GM12878 (cell line): ENCODE measurements around the gene TAGLN. TPM values are rescaled to one million over a fixed set of nuclear protein-coding genes. Genes with fewer than 3 reads are reported as not detected.

Experiments used
- ASH2L ChIP-seq: fragments of 300-600, 200-600 bp; sonication (generic); IDR thresholded peaks from 2 replicates; pipeline ENCODE4 v1.6.1; 2017; ENCODE audit warnings: low read depth, mild to moderate bottlenecking, borderline replicate concordance
- BHLHE40 ChIP-seq, 2 experiments: fragments of 450-650 bp in 1 of 2; IDR thresholded peaks; 2 replicates each; pipeline ENCODE4 v1.6.1; 2011 to 2017; ENCODE audit warnings: low read depth in 2 of 2, borderline replicate concordance in 1 of 2, improper control_type of control experiment in 1 of 2, low read length in 1 of 2, mild to moderate bottlenecking in 1 of 2
- BRCA1 ChIP-seq: IDR thresholded peaks from 2 replicates; pipeline ENCODE4 v1.6.1; 2011; ENCODE audit warnings: low read depth, low read length, improper control_type of control experiment
- CEBPB ChIP-seq, 2 experiments: fragments of 150-350 bp in 1 of 2; IDR thresholded peaks; 2 replicates each; pipeline ENCODE4 v1.6.1; 2012 to 2014; ENCODE audit warnings: low read depth in 2 of 2, low read length in 2 of 2, borderline replicate concordance in 1 of 2, inconsistent platforms in 1 of 2
- CREM ChIP-seq: IDR thresholded peaks from 2 replicates; pipeline ENCODE4 v1.6.1; 2014; ENCODE audit warnings: antibody characterized with exemption, low read depth
- EP300 ChIP-seq, 2 experiments: fragments of 150-350 bp in 1 of 2; IDR thresholded peaks; 2 replicates each; pipeline ENCODE4 v1.6.1; 2011 to 2012; ENCODE audit warnings: low read depth in 2 of 2, low read length in 2 of 2, borderline replicate concordance in 1 of 2, improper control_type of control experiment in 1 of 2, inconsistent platforms in 1 of 2; ENCODE audit not compliant: control insufficient read depth in 1 of 2
- HDGF ChIP-seq: fragments of 450-650 bp; IDR thresholded peaks from 2 replicates; pipeline ENCODE4 v1.6.1; 2016; ENCODE audit warnings: antibody characterized with exemption
- LARP7 ChIP-seq: fragments of 450-650 bp; IDR thresholded peaks from 2 replicates; pipeline ENCODE4 v1.6.1; 2017; ENCODE audit warnings: mild to moderate bottlenecking
- MXI1 ChIP-seq: fragments of 150-350 bp; IDR thresholded peaks from 2 replicates; pipeline ENCODE4 v1.6.1; 2011; ENCODE audit warnings: low read depth, mild to moderate bottlenecking, inconsistent platforms, low read length, improper control_type of control experiment
- NFIC ChIP-seq: IDR thresholded peaks from 2 replicates; pipeline ENCODE4 v1.6.1; 2012; ENCODE audit warnings: low read depth, mild to moderate bottlenecking, inconsistent platforms, low read length, moderate library complexity
- NR2F1 ChIP-seq: fragments of 450-650 bp; conservative IDR thresholded peaks from 2 replicates; pipeline ENCODE4 v1.6.1; 2017; ENCODE audit warnings: mild to moderate bottlenecking
- RCOR1 ChIP-seq: conservative IDR thresholded peaks from 2 replicates; pipeline ENCODE4 v1.6.1; 2012; ENCODE audit warnings: low read depth, low read length, improper control_type of control experiment
- RELB ChIP-seq: fragments of 450-650 bp; IDR thresholded peaks from 2 replicates; pipeline ENCODE4 v1.6.1; 2017; ENCODE audit warnings: low read depth, mild to moderate bottlenecking, moderate library complexity
- RFX5 ChIP-seq: IDR thresholded peaks from 2 replicates; pipeline ENCODE4 v1.6.1; 2011; ENCODE audit warnings: low read depth, low read length, improper control_type of control experiment
- SMAD1 ChIP-seq: fragments of 450-650 bp; IDR thresholded peaks from 2 replicates; pipeline ENCODE4 v1.6.1; 2018; ENCODE audit warnings: mild to moderate bottlenecking, low read depth; ENCODE audit not compliant: partially characterized antibody
- SMAD5 ChIP-seq: IDR thresholded peaks from 2 replicates; pipeline ENCODE4 v1.6.1; 2016; ENCODE audit warnings: antibody characterized with exemption, low read depth
- SREBF1 ChIP-seq: IDR thresholded peaks from 2 replicates; pipeline ENCODE4 v1.6.1; 2012; ENCODE audit warnings: mild to moderate bottlenecking, low read length
- SRF ChIP-seq, 2 experiments: IDR thresholded peaks; 2 replicates each; pipeline ENCODE4 v1.6.1; 2011; ENCODE audit warnings: low read depth in 2 of 2, low read length in 2 of 2, mild to moderate bottlenecking in 1 of 2, moderate library complexity in 1 of 2
- TARDBP ChIP-seq: IDR thresholded peaks from 2 replicates; pipeline ENCODE4 v1.6.1; 2016; ENCODE audit warnings: borderline replicate concordance
- TCF12 ChIP-seq: IDR thresholded peaks from 2 replicates; pipeline ENCODE4 v1.6.1; 2011; ENCODE audit warnings: low read depth, mild to moderate bottlenecking, low read length
- WRNIP1 ChIP-seq: IDR thresholded peaks from 2 replicates; pipeline ENCODE4 v1.6.1; 2011; ENCODE audit warnings: low read depth, low read length, improper control_type of control experiment, borderline replicate concordance
- ZBTB33 ChIP-seq: fragments of 450-650 bp; IDR thresholded peaks from 2 replicates; pipeline ENCODE4 v1.6.1; 2017; ENCODE audit warnings: mild to moderate bottlenecking
- ZNF217 ChIP-seq: fragments of 450-650 bp; IDR thresholded peaks from 2 replicates; pipeline ENCODE4 v1.6.1; 2017; ENCODE audit warnings: antibody characterized with exemption, mild to moderate bottlenecking
- polyA plus RNA-seq, 11 experiments: library from polyadenylated mRNA; depleted of rRNA in 4 of 11; unstranded in 6 of 11; stranded (reverse) in 5 of 11; fragments of >200 nt; fragmentation: Nextera tagmentation in 4 of 11; fragmentation: Illumina TruSeq in 1 of 11; extraction: Ambion mirVana in 4 of 11; extraction: Trizol in 1 of 11; gene quantifications; 1 replicate in 1 of 11; 2 replicates in 10 of 11; pipeline versions ENCODE4 v1.2.1 to v1.2.3, GENCODE V29; 2011 to 2016; ENCODE audit warnings: inconsistent platforms in 2 of 11, missing spikeins in 2 of 11, low read depth in 1 of 11
- total RNA-seq, 4 experiments: library from RNA; depleted of rRNA in 3 of 4; stranded (reverse); fragments of >200 nt in 3 of 4; fragmentation: Illumina TruSeq in 1 of 4; extraction: Trizol in 1 of 4; gene quantifications; 2 replicates each; pipeline versions ENCODE4 v1.2.1 to v1.2.3, GENCODE V29; 2013 to 2021
- TF ChIP-seq, protein P1 (sequence below): fragments of 150-350 bp; IDR thresholded peaks from 2 replicates; pipeline ENCODE4 v1.6.1; 2014; ENCODE audit warnings: mild to moderate bottlenecking, low read depth, low read length
- TF ChIP-seq, protein P2 (sequence below): IDR thresholded peaks from 2 replicates; pipeline ENCODE4 v1.6.1; 2012; ENCODE audit warnings: low read depth, low read length, improper control_type of control experiment

Gene TAGLN
- total and polyA plus RNA-seq, 10 of the 15 experiments (the other 5 are each of a cell fraction or from before 2014, with no cell fraction given): 0.26 to 4.6 (median 1.7) TPM

DNA sequence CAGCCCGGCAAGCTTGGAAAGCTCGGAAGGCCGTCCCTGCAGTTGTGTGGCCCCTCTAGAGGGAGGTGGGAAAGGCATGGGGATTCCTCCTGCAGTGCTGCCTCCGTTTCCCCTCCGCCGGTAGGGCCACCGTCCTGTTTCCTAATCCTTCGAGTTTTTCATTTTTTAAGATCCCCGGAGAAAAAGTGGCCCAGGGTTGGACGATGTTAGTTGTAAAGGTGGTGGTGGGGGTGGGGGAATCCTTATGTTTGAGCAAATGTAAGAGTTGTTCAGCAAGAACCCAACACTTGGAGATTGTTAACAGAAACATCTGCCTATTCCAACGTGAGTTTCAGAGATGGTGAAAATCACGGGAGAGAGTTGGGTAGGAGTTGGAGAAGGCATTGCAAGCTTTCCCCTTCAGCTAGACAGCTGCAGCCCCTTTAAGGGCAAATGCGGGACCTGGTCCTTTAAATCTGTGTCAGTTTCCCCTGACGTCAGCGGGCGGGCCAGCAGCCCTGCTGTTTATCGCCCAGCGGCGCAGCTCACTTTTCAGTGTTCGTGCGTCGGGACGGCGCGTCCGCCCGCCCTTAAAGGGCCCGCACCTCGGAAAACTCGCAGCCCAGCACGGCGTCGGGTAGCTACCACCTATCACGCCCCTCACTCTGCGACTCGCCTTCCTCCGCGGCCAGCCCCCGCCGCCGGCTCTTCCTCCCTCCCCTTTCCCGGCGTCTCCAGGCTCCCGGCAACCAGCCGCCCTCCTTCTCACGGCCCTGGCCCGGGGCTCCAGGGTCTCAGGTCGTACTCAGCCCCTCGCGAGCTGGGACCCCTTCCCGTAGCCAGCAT lies 20.7 kb upstream of the TAGLN start, which contains the start of gene SIDT2 (continued):
- TF ChIP-seq SRF (IDR thresholded peaks at IDR 0.05; ENCODE audit: low read depth in 2 of 2, low read length in 2 of 2) (no peak), CEBPB (IDR thresholded peaks at IDR 0.05; ENCODE audit: borderline replicate concordance in 1 of 2, low read depth in 2 of 2, low read length in 2 of 2) (no peak), ZBTB33 (no peak; the same call in 1 of the 2 replicates), BHLHE40 (IDR thresholded peaks at IDR 0.05; ENCODE audit: borderline replicate concordance in 1 of 2, low read depth in 2 of 2, low read length in 1 of 2) (peak in 1 of 2 experiments; percentile 82; a peak in 3 of 4 replicates), ZNF217 (no peak), BRCA1 (no peak), HDGF (peak; percentile 76; the same call in 1 of the 2 replicates), CREM (peak; percentile 88), SMAD1 (no peak), NR2F1 (0 out of 2 replicates have a peak, but pooled peaks have one; percentile 19), MXI1 (0 out of 2 replicates have a peak, but pooled peaks have one; percentile 37), TCF12 (no peak), RELB (peak; percentile 99), RCOR1 (no peak), LARP7 (0 out of 2 replicates have a peak, but pooled peaks have one; percentile 52), SREBF1 (no peak), SMAD5 (no peak), WRNIP1 (no peak; the same call in 1 of the 2 replicates), NFIC (no peak), ASH2L (no peak), TARDBP (no peak), RFX5 (peak; percentile 55; the same call in 1 of the 2 replicates), EP300 (IDR thresholded peaks at IDR 0.05; ENCODE audit: borderline replicate concordance in 1 of 2, control insufficient read depth in 1 of 2, low read depth in 2 of 2, low read length in 2 of 2) (peak in 1 of 2 experiments; percentile 41; a peak in 1 of 4 replicates)
- TF ChIP-seq, protein P1, sequence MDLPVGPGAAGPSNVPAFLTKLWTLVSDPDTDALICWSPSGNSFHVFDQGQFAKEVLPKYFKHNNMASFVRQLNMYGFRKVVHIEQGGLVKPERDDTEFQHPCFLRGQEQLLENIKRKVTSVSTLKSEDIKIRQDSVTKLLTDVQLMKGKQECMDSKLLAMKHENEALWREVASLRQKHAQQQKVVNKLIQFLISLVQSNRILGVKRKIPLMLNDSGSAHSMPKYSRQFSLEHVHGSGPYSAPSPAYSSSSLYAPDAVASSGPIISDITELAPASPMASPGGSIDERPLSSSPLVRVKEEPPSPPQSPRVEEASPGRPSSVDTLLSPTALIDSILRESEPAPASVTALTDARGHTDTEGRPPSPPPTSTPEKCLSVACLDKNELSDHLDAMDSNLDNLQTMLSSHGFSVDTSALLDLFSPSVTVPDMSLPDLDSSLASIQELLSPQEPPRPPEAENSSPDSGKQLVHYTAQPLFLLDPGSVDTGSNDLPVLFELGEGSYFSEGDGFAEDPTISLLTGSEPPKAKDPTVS: no peak
- TF ChIP-seq, protein P2, sequence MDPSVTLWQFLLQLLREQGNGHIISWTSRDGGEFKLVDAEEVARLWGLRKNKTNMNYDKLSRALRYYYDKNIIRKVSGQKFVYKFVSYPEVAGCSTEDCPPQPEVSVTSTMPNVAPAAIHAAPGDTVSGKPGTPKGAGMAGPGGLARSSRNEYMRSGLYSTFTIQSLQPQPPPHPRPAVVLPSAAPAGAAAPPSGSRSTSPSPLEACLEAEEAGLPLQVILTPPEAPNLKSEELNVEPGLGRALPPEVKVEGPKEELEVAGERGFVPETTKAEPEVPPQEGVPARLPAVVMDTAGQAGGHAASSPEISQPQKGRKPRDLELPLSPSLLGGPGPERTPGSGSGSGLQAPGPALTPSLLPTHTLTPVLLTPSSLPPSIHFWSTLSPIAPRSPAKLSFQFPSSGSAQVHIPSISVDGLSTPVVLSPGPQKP: no peak
